Forelimb muscle (tissue), 1 donor: ENCODE measurements around the gene METTL18. TPM values are rescaled to one million over a fixed set of nuclear protein-coding genes. Genes with fewer than 3 reads are reported as not detected.
"Not testable (repeated sequence)": the region's sequence is repeated elsewhere in the genome, so short reads cannot be mapped to it uniquely, and the experiment has no call there.

Experiments used
- DNase-seq: peaks from one replicate; pipeline ENCODE4 v3.0.0-alpha.2; 2013; ENCODE audit warnings: low read depth
- polyA plus RNA-seq: library from polyadenylated mRNA; unstranded; fragments of 120-200 nt; gene quantifications from one replicate; pipeline ENCODE4 v1.2.1, GENCODE V29; 2013; ENCODE audit not compliant: insufficient read length

Gene METTL18
- 7.0 TPM for polyA plus RNA-seq

DNA sequence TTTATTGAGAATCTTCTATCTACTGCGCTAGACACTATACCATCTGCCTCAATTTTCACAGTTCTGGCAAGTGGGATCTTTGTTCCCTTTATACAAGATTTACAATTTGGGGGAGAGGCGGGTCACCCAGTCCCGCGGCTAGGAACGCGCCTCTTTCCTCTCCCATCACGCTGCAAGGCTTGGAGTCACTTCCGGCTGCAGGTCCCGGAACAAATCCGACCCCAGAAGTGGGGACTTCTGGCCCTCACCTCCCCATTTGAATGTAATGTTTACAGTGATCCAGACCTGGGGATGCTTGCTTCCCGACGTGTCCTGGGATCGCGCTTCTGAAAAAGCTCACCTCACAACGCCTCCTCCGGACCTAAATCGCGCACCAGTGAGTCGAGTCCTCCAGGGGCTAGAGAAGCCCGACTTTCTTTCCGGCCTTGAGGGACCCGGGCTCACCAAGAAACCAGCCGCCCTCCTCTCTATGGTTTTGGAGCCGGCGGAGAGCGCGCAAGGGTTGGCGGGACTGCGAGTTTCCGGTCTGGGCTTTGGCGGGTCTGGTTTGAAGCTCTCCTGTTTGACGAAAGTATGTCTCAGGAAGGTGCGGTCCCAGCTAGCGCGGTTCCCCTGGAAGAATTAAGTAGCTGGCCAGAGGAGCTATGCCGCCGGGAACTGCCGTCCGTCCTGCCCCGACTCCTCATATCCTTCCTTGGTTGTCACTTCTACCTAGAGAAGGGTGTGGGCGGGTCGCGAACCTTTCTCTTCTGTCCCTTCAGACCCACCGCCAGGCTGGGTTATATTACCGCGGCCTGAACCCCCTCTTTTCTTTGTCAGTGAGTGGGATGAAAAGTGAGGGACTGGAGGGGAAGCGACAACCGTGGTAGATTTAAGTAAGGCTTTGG lies at the start of gene METTL18:
METTL18 (minus strand) TSS at position 378 of the 887 bp plus-strand sequence. CDS start 1,212 bp downstream, outside the sequence.
- DNase-seq, result peak; percentile 87

DNA sequence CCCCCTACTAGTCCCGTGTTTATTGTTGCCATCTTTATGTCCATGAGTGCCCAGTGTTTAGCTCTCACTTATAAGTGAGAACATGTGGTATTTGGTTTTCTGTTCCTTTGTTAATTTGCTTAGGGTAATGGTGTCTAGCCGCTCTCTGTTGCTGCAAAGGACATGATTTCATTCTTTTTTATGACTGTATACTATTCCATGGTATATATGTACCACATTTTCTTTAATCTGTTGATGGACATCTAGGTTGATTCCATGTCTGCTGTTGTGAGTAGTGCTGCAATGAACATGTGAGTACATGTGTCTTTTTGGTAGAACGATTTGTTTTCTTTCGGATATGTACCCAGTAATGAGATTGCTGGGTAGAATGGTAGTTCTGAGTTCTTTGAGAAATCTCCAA lies 44.2 kb upstream of the METTL18 start:
- no peak for DNase-seq

DNA sequence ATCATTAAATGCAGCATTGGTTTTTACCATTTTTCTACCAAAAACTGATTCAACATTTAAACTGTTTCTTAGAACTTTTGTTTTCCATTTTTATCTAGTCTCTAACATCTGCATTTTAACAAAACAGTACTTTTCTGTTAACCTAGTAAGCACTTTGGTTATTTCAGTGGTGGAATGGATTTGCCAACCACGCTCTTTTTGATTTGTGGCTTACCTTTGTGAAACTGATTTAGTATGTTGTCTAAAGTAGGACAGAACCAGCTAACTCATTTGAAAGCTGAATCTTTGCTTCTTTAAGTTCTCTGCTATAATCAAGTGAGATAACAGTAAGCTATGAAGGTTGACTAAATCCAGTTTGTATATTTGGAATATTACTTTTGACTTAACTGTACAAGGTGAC lies 41.5 kb upstream of the METTL18 start:
- no peak for DNase-seq

DNA sequence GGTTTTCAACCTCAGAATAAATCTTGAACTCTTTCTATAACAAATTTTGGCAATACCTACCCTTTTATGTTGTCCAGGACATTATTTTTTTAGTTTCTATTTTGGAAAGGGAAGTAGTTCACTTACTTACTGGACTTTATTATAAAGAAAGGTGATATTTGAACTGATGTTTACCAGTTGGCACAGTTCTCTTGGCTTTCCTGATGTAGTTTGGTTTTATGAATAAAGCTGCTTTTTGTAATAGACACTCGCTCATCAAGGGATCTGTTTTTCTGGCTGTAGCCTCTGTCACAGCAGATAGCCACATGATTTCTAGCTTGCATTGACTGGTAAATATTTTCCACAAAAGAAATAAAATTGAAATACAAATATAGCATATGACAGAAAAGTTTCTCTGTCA lies 40.9 kb upstream of the METTL18 start:
- DNase-seq, result no peak

DNA sequence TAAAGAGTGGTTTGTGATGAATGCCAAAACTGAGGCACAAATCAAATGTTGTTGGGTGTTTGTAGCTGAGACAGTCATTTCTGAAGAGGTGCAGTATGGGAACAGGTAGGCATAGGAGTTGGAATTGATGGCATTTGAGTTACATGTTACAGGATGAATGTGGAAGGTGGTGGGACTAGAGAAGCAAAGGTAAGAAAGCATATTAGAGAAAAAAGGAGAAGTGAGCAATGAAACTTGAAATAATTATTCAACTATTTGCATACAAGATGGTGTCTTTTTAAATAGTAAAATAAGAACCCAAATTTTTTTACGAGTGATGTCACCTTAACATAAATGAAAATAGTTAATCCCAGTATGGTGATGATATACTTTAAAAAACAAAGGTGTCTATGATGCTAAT lies 40.2 kb upstream of the METTL18 start:
- no peak for DNase-seq

DNA sequence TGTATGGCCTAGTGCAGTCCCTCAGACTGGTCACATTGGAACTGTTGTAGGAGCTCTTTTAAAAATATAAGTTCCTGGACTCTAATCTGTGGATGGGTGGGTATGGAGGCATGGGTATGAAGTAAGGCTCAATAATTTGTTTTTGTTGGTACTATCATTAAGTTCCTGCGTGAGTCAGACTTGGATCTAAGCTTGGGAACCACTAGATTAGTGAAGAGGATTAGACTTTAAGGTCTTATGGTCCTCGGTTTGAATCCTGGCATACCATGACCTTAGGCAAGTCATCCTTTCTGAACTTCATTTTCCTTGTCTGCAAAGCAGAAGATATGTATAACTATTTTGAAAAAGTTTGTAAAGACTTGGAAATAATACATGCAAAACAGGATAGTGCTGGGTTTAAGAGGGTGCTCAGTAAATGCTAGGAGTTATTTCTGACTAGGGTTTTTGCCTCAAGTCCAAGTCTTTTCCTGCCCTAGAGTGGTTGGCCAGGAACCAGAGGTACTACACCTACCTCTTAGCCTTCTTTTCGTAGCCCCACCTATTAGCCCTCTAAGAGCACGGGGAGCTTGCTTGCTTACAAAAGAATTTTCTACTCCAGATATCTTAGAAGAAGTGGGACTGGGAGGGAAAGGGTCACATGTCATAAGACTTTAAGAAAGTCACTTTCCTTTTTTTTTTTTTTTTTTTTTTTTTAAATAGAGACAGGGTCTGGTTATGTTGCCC lies 38.6 kb upstream of the METTL18 start:
- no peak for DNase-seq

DNA sequence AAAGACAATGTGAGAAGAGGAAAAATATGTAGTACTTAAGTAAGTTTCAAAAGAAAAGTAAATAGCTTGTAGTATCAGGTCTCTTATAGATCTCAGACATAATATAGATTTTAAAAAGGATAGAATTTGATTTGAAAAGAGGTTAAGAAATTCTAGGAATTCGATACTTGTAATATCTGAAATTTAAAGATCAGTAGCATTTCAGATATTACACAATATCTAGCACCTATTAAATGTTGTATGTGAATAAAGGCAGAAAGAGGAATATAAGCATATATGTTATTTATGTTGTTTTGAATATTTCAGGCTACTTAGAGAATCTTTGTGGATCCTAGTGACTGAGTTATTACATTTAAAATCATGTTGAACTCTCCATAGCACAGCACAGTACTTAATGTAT lies 35.0 kb upstream of the METTL18 start:
- DNase-seq, result no peak

DNA sequence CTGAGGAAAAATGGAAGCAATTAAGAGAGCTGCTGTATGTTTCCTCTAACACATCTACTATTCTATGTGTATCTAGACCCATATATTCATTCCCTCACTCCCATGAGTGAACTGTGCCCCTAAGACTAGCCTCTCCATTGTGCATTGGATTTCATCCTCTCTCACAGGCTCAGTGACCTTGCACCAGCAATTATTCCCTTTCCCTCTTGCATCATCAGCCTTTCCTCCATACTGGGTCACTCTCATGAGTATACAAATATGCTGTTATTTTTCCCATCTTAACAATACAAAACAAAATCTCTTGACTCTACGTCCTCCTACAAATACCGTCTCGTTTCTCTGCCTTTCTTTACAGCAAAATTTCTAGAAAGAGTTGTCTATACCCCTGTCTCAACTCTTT lies 29.4 kb upstream of the METTL18 start:
- DNase-seq, result no peak

DNA sequence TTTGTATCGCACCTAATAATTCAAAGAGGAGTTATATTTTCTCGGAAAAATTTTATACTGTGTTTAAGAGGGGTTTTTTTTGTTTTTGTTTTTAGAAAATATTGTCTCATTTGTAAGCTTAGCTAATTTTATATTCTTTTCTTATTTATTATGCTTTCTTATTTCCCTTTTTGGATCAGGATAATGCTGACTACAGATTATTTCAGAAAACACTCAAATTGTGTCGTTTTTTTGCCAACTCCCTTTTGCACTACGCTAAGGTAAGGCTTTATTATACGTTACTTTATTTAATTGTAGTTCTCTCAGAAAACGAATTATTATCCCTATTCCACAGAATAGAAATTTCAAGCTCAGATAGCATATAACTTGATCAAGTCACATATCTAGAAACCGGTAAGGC lies 26.8 kb upstream of the METTL18 start:
- DNase-seq, result no peak

DNA sequence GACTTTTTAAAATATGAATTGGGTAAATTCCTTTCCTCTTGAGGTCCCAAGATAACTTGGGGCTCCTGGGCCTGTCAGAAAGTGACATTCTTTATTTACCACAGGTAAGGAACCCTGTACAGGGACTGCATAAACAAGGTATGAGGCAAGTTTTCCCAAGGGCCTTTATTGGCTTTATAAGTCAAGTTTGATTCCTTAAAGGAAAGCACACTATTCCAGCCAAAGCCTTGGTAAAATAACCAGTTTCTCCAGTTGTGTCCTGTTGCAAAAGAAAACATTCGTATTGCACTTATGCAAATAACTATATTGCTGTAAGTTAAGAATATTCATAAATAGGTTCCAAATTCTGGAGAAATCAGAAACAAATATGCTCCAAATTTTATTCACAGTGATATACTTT lies 21.9 kb upstream of the METTL18 start:
- DNase-seq, result no peak

DNA sequence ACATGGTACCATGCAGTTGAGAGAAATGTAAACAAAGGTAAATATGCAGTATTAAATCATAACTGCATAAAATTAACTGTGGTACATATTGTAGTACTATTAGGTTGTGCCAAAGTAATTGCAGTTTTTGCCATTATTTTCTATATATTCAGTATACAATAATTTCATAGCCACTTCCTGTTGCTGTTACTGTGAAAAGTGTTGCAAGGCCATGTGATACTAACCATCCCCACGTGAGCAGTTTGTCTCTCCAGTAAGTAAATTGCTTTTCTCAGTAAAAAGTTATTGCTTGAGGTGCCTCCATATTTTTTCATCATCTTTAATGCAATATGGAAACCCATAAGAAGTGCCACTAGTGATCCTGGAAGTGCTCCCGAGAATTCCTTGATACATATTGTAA lies 19.6 kb upstream of the METTL18 start:
- no peak for DNase-seq

DNA sequence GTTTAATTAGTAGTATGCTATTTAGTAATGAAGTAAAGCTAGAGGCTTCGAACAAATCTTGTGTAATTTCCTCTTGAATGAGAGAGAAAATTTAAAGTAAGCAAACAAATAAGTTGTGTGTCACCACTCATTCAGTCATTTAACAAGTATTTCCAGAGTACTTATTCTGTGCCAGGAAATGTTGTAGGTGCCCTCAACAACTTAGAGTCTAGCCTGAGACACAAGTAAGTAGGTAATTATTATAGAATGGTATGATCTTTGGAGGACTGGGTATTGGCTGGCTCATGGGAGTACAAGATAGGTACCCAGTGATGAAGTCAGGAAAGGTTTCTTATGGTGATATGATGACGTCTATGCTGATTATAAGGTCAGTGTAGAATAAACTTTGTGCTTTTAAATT lies 17.4 kb upstream of the METTL18 start:
- DNase-seq, result no peak

DNA sequence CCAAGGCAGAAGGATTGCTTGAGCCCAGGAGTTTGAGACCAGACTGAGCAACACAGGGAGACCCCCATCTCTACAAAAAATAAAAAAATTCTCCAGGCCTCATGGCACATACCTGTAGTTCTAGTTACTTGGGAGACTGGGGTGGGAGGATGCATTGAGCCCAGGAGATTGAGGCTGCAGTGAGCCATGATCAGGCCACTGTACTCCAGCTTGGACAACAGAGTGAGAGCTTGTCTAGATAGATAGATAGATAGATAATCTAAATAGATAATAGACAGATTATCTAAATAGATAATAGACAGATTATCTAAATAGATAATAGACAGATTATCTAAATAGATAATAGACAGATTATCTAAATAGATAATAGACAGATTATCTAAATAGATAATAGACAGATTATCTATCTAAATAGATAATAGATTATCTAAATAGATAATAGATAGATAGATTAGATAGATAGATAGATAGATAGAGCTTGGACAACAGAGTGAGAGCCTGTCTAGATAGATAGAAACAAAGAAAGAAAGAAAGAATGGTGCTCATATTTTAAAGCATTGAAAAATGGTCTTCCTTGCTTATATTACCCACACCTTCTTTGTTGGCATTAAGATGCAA lies 16.8 kb upstream of the METTL18 start:
- DNase-seq, result not testable (repeated sequence)

DNA sequence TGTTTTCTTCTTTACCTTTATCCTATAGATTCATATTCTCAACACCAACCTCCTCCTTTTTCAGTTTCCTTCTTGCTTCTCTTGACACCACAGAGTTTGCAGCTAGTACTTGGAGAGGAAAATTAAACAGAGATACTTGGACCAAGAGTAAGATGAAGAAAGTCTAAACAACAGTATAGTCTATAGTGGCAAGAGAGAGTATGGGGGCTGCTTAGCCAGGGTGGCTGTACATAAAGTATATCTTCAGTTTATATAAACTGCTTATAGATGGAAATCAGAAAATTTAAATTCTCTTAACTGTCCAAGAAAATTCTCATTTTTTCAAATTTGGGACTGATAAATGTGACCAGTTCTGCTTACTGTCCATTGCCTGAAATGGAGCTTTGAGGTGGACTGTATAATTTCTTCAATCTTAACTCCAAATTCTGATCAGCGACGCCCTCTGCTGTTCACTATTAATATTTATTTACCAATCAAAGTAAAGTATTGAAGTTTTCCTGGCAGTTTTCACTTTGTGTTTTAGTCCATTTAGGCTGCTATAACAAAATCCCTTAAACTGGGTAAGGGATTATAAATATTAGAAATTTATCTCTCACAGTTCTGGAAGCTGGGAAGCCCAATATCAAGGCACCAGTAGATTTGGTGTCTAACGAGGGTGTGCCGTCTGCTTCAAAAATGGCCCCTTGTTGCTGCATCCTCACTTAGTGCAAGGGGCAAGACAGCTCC lies 14.8 kb upstream of the METTL18 start:
- peak; percentile 11 for DNase-seq

DNA sequence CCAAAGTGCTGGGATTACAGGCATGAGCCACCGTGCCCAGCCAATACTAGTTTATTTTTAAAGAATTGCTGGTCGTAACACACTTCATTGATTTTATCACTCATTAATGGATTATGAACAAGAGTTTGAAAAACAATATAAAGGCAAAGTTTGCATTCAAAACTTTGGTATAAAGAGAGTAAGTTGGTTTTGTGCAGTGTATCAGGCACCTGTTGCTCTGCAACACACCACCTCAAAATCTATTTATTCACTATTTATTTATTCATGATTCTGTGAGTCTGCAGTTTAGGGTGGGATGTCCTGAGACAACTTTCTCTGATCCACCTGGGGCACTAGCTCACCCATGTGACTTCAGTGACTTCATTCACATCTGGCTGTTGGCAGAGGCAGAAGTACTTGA lies 10.2 kb upstream of the METTL18 start:
- DNase-seq, result no peak

DNA sequence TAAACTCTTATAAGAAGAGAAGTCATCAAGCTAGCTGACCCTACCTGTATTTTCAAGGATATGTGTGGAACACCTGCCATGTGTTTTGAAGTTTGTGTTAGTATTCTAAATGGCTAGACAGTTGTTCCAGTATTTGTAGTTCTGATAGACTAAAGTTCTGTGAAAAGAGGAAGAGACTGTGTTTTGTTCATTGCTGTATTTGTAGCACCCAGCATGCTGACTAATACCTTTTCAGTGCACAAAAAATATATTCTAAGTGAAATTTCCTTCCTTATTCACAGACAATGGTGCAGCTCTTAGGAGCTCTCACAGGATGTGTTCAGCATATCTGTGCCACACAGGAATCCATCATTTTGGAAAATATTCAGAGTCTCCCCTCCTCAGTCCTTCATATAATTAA lies 8.2 kb upstream of the METTL18 start:
- no peak for DNase-seq

DNA sequence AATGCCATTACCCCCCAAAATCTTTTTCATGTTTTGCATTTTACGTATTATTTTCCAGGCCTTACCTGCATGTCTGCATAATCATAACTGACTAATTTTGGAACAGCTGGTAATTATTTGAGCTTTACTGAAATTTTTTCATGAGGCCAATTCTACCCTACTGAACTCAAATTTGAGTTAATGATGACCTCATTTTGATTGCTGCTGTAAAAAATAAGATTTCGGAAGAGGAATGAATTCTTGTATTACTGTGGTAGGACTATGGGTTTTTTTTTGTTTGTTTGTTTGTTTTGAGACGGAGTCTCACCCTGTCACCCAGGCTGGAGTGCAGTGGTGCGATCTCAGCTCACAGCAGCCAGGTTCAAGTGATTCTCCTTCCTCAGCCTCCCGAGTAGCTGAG lies 2.6 kb upstream of the METTL18 start:
- no peak for DNase-seq

DNA sequence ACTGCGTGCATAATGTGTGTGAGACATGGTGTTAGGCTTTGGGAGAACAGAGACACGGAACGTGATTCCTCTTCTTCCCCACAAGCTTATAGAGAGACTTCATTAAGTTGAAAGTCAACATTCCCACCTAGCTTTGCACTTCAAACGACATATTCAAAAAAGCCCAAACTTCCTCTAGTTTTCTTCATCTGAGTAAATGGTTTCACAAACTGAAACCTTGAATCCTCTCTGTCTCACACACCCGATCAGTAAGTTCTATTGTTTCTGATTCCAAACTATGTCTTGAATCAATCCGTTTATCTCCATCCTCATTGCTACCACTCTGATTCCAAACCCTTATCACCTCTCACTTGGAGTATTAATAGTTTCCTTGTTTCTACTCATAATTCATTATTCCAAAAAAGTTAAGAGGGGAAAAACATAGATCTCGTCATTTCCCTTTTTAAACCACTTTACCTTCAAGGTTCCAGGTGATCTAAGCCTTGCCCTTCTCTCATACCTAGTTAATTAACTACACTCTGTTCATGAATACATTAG lies 1.6 kb upstream of the METTL18 start:
- DNase-seq, result no peak

DNA sequence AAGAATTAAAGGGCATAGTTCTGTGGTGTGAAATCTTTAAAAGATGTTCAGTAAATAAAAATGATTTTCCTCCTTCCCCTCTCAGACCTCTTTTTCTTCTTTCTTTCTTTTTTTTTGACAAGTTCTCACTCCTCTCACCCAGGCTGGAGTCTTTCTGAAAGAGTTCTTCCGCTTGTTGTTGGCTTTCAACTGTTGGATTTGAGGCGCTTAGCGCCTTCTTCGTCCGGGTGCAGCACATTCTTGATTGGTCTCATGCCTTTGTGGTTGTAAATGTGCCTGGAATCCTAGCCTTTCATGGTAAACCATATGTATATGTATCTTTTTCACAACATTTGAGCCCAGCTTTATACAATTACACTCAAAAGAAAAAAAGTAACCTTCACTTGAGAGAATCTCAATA lies 980 bp upstream of the METTL18 start:
- no peak for DNase-seq

DNA sequence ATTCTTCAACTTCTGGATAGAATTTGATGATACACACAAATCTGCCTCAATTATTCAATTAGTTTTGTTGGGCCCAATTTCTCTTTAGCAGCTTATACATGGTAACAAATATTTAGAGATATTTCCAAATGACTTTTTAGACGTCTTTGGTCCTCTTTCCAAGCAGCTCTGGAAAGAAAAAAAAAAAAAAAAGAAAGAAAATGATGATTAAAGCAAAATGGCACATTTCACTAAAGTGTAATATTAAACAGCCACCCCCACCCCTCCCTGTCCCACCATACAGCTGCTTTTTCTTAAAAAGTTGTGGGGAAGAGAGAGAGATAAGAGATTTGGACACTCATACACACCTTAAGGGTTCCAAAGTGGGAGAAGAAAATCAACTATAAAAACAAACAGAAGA lies 977 bp downstream of the METTL18 start:
- no peak for DNase-seq

DNA sequence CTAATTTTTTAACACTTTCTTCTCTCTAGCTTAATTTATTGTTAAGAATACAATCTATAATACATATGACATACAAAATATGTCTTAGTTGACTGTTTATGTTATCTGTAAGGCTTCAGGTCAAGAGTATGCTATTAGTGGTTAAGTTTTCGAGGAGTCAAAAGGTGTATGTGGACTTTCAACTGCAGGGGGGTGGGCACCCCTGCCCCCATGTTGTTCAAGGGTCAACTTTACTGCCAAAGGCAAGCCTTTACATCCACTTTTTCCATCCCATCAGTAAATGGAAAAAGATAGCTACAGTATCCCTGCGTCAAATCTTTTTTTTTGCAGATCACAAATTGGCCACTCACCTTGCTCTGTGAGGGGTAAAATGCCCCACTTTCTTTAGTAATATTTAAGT lies 6.3 kb downstream of the METTL18 start:
- DNase-seq, result no peak

DNA sequence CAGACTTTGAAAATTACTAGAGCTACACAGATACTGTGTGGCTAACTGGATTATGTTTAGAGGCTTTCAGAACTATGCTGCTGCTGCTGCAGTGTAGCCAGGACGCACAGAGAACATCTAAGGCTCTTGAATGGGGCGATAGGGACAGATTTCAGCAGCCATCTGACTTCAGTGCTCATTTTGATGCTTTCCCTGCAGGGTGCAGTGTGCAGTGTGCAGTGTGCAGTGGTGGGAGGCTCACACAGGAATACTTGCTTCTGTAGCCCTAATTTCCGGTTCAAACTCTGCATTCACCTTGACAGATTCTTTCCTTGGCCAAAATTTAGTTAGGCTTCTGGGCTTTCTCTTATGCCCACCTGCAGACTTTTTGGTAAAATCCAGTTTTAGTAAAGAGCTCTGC lies 7.7 kb downstream of the METTL18 start:
- DNase-seq, result no peak
